ENCODE results near the gene ERBB2. TPM values are rescaled to one million over a fixed set of nuclear protein-coding genes. Genes with fewer than 3 reads are reported as not detected.

Gene ERBB2
- total and polyA plus RNA-seq, 8 donors: 13.1 to 402 (median 56.5) TPM

GRCh38 chr17:39754958-39755553, 55.2 kb downstream of the ERBB2 start:
- no peak for TF ChIP-seq POLR2AphosphoS5 (IDR thresholded peaks at IDR 0.05)
- TF ChIP-seq, protein P1, sequence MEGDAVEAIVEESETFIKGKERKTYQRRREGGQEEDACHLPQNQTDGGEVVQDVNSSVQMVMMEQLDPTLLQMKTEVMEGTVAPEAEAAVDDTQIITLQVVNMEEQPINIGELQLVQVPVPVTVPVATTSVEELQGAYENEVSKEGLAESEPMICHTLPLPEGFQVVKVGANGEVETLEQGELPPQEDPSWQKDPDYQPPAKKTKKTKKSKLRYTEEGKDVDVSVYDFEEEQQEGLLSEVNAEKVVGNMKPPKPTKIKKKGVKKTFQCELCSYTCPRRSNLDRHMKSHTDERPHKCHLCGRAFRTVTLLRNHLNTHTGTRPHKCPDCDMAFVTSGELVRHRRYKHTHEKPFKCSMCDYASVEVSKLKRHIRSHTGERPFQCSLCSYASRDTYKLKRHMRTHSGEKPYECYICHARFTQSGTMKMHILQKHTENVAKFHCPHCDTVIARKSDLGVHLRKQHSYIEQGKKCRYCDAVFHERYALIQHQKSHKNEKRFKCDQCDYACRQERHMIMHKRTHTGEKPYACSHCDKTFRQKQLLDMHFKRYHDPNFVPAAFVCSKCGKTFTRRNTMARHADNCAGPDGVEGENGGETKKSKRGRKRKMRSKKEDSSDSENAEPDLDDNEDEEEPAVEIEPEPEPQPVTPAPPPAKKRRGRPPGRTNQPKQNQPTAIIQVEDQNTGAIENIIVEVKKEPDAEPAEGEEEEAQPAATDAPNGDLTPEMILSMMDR (IDR thresholded peaks at IDR 0.05): no peak
- TF ChIP-seq EP300 (IDR thresholded peaks at IDR 0.05): no peak
- TF ChIP-seq POLR2A (IDR thresholded peaks at IDR 0.05): no peak
- peak overlapping the region; percentile 91 to 96 (median 96) for H3K27ac ChIP-seq
- intact Hi-C loops (cut with DNase I; ENCODE audit: low total_unique reads): loop anchor here (5.0 kb wide), 1 partner anchor 128 kb away; the partner anchor contains the start of gene PPP1R1B
- peak overlapping the region; percentile 64 to 72 (median 66) for H3K4me3 ChIP-seq
- peak in 1 of 2 donors; percentile 49 for DNase-seq
- H3K4me1 ChIP-seq: peaks cover 6 to 34% (median 22%) of the 10 kb centered on the region in 4 donors
- H3K9me3 ChIP-seq: no peaks in the 10 kb centered on the region
- 28 to 40% (median 31%) methylated on average over 16 to 21 of the region's 21 CpGs for WGBS, 5 donors
- H3K36me3 ChIP-seq: no peaks in the 10 kb centered on the region
- peaks cover 0 to under 1% (median 0%) of the 10 kb centered on the region in 3 donors for H3K27me3 ChIP-seq

- TF ChIP-seq, protein P1 (IDR thresholded peaks at IDR 0.05): no peak
- no peak for TF ChIP-seq POLR2A (IDR thresholded peaks at IDR 0.05)
- no peak for TF ChIP-seq POLR2AphosphoS5 (IDR thresholded peaks at IDR 0.05)
- TF ChIP-seq EP300 (IDR thresholded peaks at IDR 0.05): no peak
- DNase-seq: peak in 1 of 2 donors; percentile 42
- no peaks in the 10 kb centered on the region for H3K36me3 ChIP-seq
- peaks cover 0 to 7% (median 0%) of the 10 kb centered on the region in 3 donors for H3K27me3 ChIP-seq
- WGBS, 5 donors: 57 to 61% (median 60%) methylated on average over 18 of the region's 18 CpGs
- intact Hi-C loops (cut with DNase I; ENCODE audit: low total_unique reads): no loop called here
- H3K4me3 ChIP-seq: no peak overlapping the region
- no peaks in the 10 kb centered on the region for H3K9me3 ChIP-seq
- H3K4me1 ChIP-seq: peaks cover 6 to 27% (median 19%) of the 10 kb centered on the region in 4 donors
- H3K27ac ChIP-seq: peak overlapping the region; percentile 91 to 96 (median 96)
These were observed 55.9 kb downstream of the ERBB2 start for GRCh38 chr17:39755554-39756379.

DNA sequence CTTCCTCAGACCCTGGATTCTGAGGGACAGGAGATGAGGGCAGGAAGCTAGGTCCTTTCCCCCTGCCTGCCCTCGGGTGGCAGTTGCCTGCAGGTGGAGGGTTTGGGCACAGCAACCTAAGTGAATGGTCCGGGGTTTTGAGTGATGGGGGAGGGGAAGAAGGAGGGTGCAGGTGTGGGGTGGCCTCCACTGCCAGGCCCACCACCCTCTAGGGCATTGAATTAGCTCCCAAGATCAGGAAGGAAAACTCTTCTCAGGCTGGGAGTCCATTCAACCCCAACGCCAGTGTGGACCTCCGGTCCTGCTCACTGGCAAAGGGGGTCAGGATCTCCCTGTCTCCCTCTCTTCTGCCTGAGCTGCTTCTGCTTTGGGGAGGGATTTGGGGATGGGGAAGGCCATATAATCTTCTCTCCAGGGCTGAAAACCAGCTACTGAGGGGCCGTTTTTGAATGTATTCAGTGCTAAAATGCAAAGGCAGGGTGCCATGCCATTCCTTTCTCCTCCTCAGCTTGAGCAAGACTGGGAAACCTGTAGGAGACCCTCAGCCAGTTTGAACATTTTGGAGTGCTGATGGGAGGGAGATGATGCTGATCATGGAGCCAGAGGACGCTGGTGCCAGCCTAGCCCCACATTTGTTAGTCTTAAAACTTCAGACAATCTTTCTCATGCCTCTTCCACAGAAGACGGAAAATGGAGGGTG, 56.7 kb downstream of the ERBB2 start:
- Histone ChIP-seq H3K4me1 (peaks cover 6 to 26% (median 19%) of the 10 kb centered on the region in 4 donors), H3K27me3 (peaks cover 0 to 10% (median 0%) of the 10 kb centered on the region in 3 donors), H3K4me3 (no peak overlapping the region), H3K9me3 (no peaks in the 10 kb centered on the region), H3K27ac (peak overlapping the region in 3 of 5 donors; percentile 94 to 96 (median 96)), H3K36me3 (no peaks in the 10 kb centered on the region)
- 61 to 69% (median 66%) methylated on average over 7 of the region's 7 CpGs for WGBS, 5 donors
- intact Hi-C loops (cut with DNase I; ENCODE audit: low total_unique reads): no loop called here
- TF ChIP-seq EP300 (IDR thresholded peaks at IDR 0.05) (no peak), POLR2A (IDR thresholded peaks at IDR 0.05) (no peak), POLR2AphosphoS5 (IDR thresholded peaks at IDR 0.05) (no peak)
- TF ChIP-seq, protein P1 (IDR thresholded peaks at IDR 0.05): no peak
- no peak for DNase-seq

- TF ChIP-seq POLR2AphosphoS5 (IDR thresholded peaks at IDR 0.05): no peak
- TF ChIP-seq, protein P1 (IDR thresholded peaks at IDR 0.05): no peak
- no peak for TF ChIP-seq POLR2A (IDR thresholded peaks at IDR 0.05)
- TF ChIP-seq EP300 (IDR thresholded peaks at IDR 0.05): no peak
- Histone ChIP-seq H3K4me1 (peaks cover 6 to 26% (median 19%) of the 10 kb centered on the region in 4 donors), H3K36me3 (no peaks in the 10 kb centered on the region), H3K9me3 (no peaks in the 10 kb centered on the region), H3K27ac (peak overlapping the region in 1 of 5 donors; percentile 96), H3K27me3 (peaks cover 0 to 16% (median 0%) of the 10 kb centered on the region in 3 donors), H3K4me3 (no peak overlapping the region)
- 82 to 90% (median 87%) methylated on average over 4 of the region's 4 CpGs for WGBS, 5 donors
- intact Hi-C loops (cut with DNase I; ENCODE audit: low total_unique reads): no loop called here
- no peak for DNase-seq
These were observed 57.4 kb downstream of the ERBB2 start for GRCh38 chr17:39757176-39757662.
